K562 (cell line): ENCODE data around the gene IBA57. TPM values are rescaled to one million over a fixed set of nuclear protein-coding genes. Genes with fewer than 3 reads are reported as not detected.

Experiments used
- ARID3B ChIP-seq: fragments of 250-450 bp; sonication (Bioruptor Pico); IDR thresholded peaks from 2 replicates; pipeline ENCODE4 v1.4.0; 2020; ENCODE audit warnings: borderline replicate concordance
- ASH1L ChIP-seq: fragments of 450-650 bp; IDR thresholded peaks from 2 replicates; pipeline ENCODE4 v1.6.1; 2018; ENCODE audit warnings: borderline replicate concordance, mild to moderate bottlenecking, low read depth; ENCODE audit not compliant: partially characterized antibody
- CBFA2T2 ChIP-seq: fragments of 450-650 bp; conservative IDR thresholded peaks from 2 replicates; pipeline ENCODE4 v1.6.1; 2017; ENCODE audit warnings: mild to moderate bottlenecking
- ELF2 ChIP-seq: fragments of 250-450 bp; sonication (Bioruptor Pico); IDR thresholded peaks from 2 replicates; pipeline ENCODE4 v1.5.0; 2021; ENCODE audit warnings: mild to moderate bottlenecking
- HOMEZ ChIP-seq: fragments of 250-450 bp; sonication (Bioruptor Pico); IDR thresholded peaks from 2 replicates; pipeline ENCODE4 v1.4.0; 2020; ENCODE audit warnings: mild to moderate bottlenecking, moderate library complexity
- RBM15 ChIP-seq: fragments of 200-400 bp; formaldehyde crosslinking; IDR thresholded peaks from 2 replicates; pipeline ENCODE4 v1.6.1; 2018; ENCODE audit warnings: mild to moderate bottlenecking, low read length, moderate library complexity; ENCODE audit not compliant: insufficient read depth
- SRSF1 ChIP-seq: fragments of 200-400 bp; formaldehyde crosslinking; IDR thresholded peaks from 2 replicates; pipeline ENCODE4 v1.6.1; 2017; ENCODE audit warnings: mild to moderate bottlenecking, low read depth, low read length, moderate library complexity
- ZKSCAN8 ChIP-seq: fragments of 200-800 bp; sonication (Bioruptor generic); IDR thresholded peaks from 2 replicates; pipeline ENCODE4 v1.6.1; 2016; ENCODE audit warnings: missing genetic modification characterization, missing compliant biosample characterization
- polyA plus RNA-seq, 8 experiments: library from polyadenylated mRNA; depleted of rRNA in 4 of 8; stranded (reverse) in 5 of 8; unstranded in 3 of 8; fragments of >200 nt; fragmentation: Nextera tagmentation in 2 of 8; fragmentation: Illumina TruSeq in 1 of 8; extraction: Ambion mirVana in 2 of 8; extraction: Trizol in 1 of 8; gene quantifications; 2 replicates each; pipeline versions ENCODE4 v1.2.1 to v1.2.3, GENCODE V29; 2011 to 2014; ENCODE audit warnings: inconsistent platforms in 1 of 8, missing spikeins in 1 of 8
- total RNA-seq, 7 experiments: library from RNA; depleted of rRNA in 6 of 7; stranded (reverse); fragments of >200 nt in 6 of 7; fragmentation: Illumina TruSeq in 2 of 7; extraction: Trizol in 2 of 7; gene quantifications; 2 replicates each; pipeline versions ENCODE4 v1.2.1 to v1.2.3, GENCODE V29; 2011 to 2021; ENCODE audit warnings: low replicate concordance in 1 of 7

The IBA57 gene
- total and polyA plus RNA-seq, 9 of the 15 experiments (the other 6 are each of a cell fraction or from before 2014, with no cell fraction given): 0.77 to 15.5 (median 2.7) TPM

GRCh38 chr1:228219962-228220780 lies 54.6 kb downstream of the IBA57 start (continued):
- TF ChIP-seq ZKSCAN8 (no peak), ELF2 (no peak), ARID3B (CRISPR knock-in tag) (no peak), RBM15 (no peak), HOMEZ (CRISPR knock-in tag) (no peak), ASH1L (no peak), SRSF1 (no peak), CBFA2T2 (no peak)
